GM12872 (cell line): Measurements from ENCODE around the gene CCNL1.

Experiments
- CTCF ChIP-seq: IDR thresholded peaks from 3 replicates; pipeline ENCODE4 v1.5.1; 2011; ENCODE audit warnings: low read depth, mild to moderate bottlenecking, low read length, moderate library complexity; ENCODE audit not compliant: insufficient read depth

The CCNL1 gene

GRCh38 chr3:157128771-157129681 is 30.9 kb downstream of the CCNL1 start:
- TF ChIP-seq CTCF = no peak

GRCh38 chr3:157127831-157128767 is 31.8 kb downstream of the CCNL1 start:
- TF ChIP-seq CTCF = no peak

- no peak for TF ChIP-seq CTCF
Observed at GRCh38 chr3:157127268-157127667, 32.7 kb downstream of the CCNL1 start.

GRCh38 chr3:157126365-157126764 is 33.6 kb downstream of the CCNL1 start:
- TF ChIP-seq CTCF = no peak

GRCh38 chr3:157125101-157125500 is 34.8 kb downstream of the CCNL1 start:
- TF ChIP-seq CTCF = no peak

- TF ChIP-seq CTCF = no peak
Observed at GRCh38 chr3:157123621-157124020, 36.3 kb downstream of the CCNL1 start.

GRCh38 chr3:157122832-157123427 is 37.0 kb downstream of the CCNL1 start:
- TF ChIP-seq CTCF = no peak
